ENCODE data around the gene CXCL1. TPM values are rescaled to one million over a fixed set of nuclear protein-coding genes. Genes with fewer than 3 reads are reported as not detected.

The CXCL1 gene
- total RNA-seq, 4 donors from 2014 or later = 0.84 to 2.7 (median 1.3) TPM; not detected in 1

- H3K4me1 ChIP-seq = peaks cover 0 to 11% (median 0%) of the 10 kb centered on the region in 4 donors
- WGBS, 2 donors = 66 to 73% methylated on average over 2 of the region's 2 CpGs
- no peaks in the 10 kb centered on the region for H3K27me3 ChIP-seq
- TF ChIP-seq POLR2A (IDR thresholded peaks at IDR 0.05) = no peak
- TF ChIP-seq EP300 (IDR thresholded peaks at IDR 0.05) = no peak
- TF ChIP-seq, protein P1, sequence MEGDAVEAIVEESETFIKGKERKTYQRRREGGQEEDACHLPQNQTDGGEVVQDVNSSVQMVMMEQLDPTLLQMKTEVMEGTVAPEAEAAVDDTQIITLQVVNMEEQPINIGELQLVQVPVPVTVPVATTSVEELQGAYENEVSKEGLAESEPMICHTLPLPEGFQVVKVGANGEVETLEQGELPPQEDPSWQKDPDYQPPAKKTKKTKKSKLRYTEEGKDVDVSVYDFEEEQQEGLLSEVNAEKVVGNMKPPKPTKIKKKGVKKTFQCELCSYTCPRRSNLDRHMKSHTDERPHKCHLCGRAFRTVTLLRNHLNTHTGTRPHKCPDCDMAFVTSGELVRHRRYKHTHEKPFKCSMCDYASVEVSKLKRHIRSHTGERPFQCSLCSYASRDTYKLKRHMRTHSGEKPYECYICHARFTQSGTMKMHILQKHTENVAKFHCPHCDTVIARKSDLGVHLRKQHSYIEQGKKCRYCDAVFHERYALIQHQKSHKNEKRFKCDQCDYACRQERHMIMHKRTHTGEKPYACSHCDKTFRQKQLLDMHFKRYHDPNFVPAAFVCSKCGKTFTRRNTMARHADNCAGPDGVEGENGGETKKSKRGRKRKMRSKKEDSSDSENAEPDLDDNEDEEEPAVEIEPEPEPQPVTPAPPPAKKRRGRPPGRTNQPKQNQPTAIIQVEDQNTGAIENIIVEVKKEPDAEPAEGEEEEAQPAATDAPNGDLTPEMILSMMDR (IDR thresholded peaks at IDR 0.05) = no peak
- H3K36me3 ChIP-seq = no peaks in the 10 kb centered on the region
- H3K4me3 ChIP-seq = no peak overlapping the region
- DNase-seq (ENCODE audit: low spot score in 2 of 2) = no peak
- no peaks in the 10 kb centered on the region for H3K9me3 ChIP-seq
- no peak overlapping the region for H3K27ac ChIP-seq
These were observed 48.9 kb downstream of the CXCL1 start for GRCh38 chr4:73918058-73918457.

DNA sequence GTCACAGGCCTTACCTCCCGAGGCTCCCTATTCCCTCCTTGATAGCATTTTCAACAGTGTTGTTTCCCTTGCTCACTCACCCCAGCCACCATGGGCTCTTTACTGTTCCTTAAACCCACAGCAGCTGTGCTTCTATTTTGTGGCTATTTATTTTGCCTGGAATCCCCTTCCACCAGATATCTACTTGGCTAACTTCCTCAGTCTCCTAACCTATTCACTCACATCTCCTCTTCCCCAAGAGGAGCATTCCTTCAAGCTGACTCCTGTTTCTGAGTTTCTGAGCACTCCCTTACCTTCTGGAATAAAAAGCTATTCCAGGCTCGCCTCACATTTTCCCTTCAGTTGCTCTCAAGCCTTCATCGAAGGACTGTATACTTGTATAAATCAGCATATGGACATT lies 50.5 kb downstream of the CXCL1 start:
- WGBS, 2 donors = 87 to 95% methylated on average over 3 of the region's 3 CpGs
- H3K27me3 ChIP-seq = no peaks in the 10 kb centered on the region
- no peak for DNase-seq (ENCODE audit: low spot score in 2 of 2)
- no peak overlapping the region for H3K4me3 ChIP-seq
- H3K9me3 ChIP-seq = no peaks in the 10 kb centered on the region
- no peak overlapping the region for H3K27ac ChIP-seq
- no peak for TF ChIP-seq EP300 (IDR thresholded peaks at IDR 0.05)
- TF ChIP-seq, protein P1 (IDR thresholded peaks at IDR 0.05) = no peak
- H3K4me1 ChIP-seq = peaks cover 0 to 11% (median 0%) of the 10 kb centered on the region in 4 donors
- H3K36me3 ChIP-seq = no peaks in the 10 kb centered on the region

Other genes with a start within 250 kb of the CXCL1 start
- not detected for gene RASSF6, start 249.0 kb upstream of the CXCL1 start, total RNA-seq
- gene CXCL8, start 128.8 kb upstream of the CXCL1 start, total RNA-seq = 10 to 100 TPM in 1 of 4 donors, 1 to 10 TPM in 1, under 1 TPM in 2; 0.22 to 10.8 (median 1.3) TPM
- 1 to 10 TPM in 1 of 4 donors, not detected in 3; 2.2 TPM for gene CXCL6, start 32.7 kb upstream of the CXCL1 start, total RNA-seq
- gene PF4V1, start 16.1 kb upstream of the CXCL1 start, total RNA-seq = not detected
- gene PF4, start 112.6 kb downstream of the CXCL1 start, total RNA-seq = 1 to 10 TPM in 1 of 4 donors, not detected in 3; 5.4 TPM
- 1 to 10 TPM in 2 of 4 donors, not detected in 2; 1.7 to 6.0 TPM for gene PPBP, start 118.8 kb downstream of the CXCL1 start, total RNA-seq
- under 1 TPM in 1 of 4 donors, not detected in 3; 0.22 TPM for gene CXCL5, start 129.3 kb downstream of the CXCL1 start, total RNA-seq
- 1 to 10 TPM in 1 of 4 donors, not detected in 3; 1.5 TPM for gene CXCL3, start 169.3 kb downstream of the CXCL1 start, total RNA-seq
- gene CXCL2, start 229.8 kb downstream of the CXCL1 start, total RNA-seq = 10 to 100 TPM in 3 of 4 donors, 1 to 10 TPM in 1; 4.0 to 25.3 (median 18.5) TPM

Measured in tibial nerve (tissue), 4 donors.